GM12865 (cell line): ENCODE results near the gene IQSEC2.

ENCODE experiments used
- DNase-seq: peaks from one replicate; pipeline ENCODE4 v3.0.0; 2010; ENCODE audit warnings: low read depth
- H3K4me3 ChIP-seq: 2 replicates; pipeline ENCODE4 v1.5.1; 2011; ENCODE audit warnings: mild to moderate bottlenecking, low read depth, low read length, control low read depth
- CTCF ChIP-seq: IDR thresholded peaks from 2 replicates; pipeline ENCODE4 v1.5.1; 2011; ENCODE audit warnings: low read length, control low read depth, low read depth, inconsistent platforms; ENCODE audit not compliant: insufficient read depth; ENCODE audit errors: missing control alignments

The IQSEC2 gene

GRCh38 chrX:53316111-53316859, 34.9 kb upstream of the IQSEC2 start:
- no peak overlapping the region for H3K4me3 ChIP-seq
- no peak for TF ChIP-seq CTCF
- no peak for DNase-seq

DNA sequence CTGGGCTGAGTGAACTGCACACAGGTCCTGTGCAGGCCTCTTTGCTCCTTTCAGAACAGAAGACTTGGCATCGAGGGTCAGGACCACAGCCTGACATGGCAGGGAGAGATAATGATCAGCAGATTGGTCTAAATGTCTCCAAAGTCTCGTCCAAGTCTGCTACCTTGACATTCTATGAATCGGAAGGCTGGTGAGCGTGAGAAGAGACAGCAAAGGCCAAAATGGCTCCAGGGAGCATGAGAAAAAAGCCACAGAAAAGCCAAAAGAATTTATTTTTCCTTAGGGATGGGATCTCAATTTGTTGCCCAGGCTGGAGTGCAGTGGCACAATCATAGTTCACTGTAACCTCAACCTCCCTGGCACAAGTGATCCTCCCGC, 32.3 kb upstream of the IQSEC2 start:
- no peak for DNase-seq
- no peak overlapping the region for H3K4me3 ChIP-seq
- TF ChIP-seq CTCF = no peak

DNA sequence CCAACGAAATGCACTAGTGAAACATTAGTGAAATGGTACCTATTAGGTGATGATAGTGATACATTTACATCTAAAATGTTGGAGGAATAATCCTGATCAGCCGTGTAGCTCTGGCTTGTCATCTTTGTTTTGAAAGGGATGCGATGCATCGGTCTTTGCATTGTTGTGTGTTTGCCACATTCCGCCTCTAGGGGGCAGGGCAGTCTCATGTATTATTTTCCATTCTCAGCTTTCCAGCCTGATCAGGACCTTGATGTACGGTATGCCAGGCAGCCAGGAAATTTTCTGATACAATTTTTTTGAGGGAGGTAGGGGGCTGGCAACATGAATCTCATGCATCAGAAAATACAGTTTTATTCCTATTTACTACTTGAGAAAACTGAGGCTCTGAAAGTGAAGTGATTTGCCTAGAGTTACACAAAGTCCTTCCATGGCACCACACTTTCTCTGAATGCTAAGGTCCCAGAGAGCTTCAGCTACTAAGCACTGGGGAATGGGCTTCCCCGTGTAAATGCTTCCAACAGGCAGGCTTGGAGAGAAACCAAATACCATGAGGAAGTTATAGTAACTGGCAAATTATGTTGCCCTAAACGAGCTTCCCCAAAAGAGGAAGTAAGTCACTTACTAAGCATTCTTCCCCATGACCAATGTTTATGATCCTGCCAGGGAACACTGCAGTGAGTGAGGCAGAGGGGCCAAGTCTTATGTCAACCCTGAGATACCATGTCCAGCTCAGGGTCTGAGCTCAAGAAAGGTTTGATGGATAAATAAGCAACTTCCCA, 31.8 kb upstream of the IQSEC2 start:
- peak; percentile 38 for DNase-seq
- TF ChIP-seq CTCF = peak; percentile 54
- no peak overlapping the region for H3K4me3 ChIP-seq

- no peak overlapping the region for H3K4me3 ChIP-seq
- TF ChIP-seq CTCF = no peak
- no peak for DNase-seq
Observed at GRCh38 chrX:53309837-53310236, 28.5 kb upstream of the IQSEC2 start.

- no peak for DNase-seq
- H3K4me3 ChIP-seq = no peak overlapping the region
- no peak for TF ChIP-seq CTCF
Observed at GRCh38 chrX:53308836-53309235, 27.5 kb upstream of the IQSEC2 start.

DNA sequence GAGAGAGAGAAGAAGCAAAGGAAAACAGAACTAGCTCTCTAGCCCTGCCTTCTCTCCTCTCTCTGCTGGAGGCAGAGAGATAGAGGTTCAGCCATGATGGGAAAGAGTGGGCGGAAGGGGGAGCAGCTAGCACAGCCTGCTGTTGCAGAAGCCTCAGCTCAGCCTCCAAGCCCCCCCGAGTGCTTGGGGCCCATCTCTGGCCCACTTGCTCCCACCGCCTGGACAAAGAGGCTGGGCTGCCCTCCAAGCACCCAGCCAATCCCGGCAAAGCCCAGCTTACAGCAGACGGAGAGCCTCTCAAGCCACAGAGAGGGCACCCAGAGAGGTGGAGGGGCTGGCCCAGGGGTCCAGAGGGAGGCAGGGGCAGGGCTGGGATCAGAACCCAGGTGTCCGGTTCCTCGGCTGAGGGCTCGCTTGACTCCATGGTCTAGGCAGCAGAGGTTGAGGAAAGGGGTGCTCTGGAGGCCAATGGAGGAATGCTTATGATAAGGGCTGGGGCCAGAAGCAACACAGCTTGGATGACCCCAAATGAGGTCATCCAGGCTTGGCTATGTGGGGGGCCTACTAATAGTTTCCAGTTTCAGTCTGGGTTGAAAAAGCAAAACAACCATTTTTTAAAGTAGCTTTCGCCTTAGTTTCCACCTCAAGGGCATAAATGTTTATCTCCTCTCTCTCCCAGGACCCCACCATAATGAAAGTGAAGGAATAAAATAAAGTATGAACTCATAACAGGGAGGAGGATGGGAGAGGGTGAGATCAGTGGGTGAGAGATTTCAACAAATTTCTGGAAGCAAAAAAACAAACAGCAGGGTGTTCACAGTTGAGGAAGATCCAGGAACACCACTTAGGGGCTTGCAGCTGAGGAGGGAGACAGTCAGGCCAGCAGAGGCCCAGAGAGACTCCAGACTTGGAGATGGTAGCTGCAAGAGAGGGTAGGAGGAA, 24.9 kb upstream of the IQSEC2 start:
- H3K4me3 ChIP-seq = no peak overlapping the region
- no peak for TF ChIP-seq CTCF
- no peak for DNase-seq
